Natural killer cell (primary cell): Measurements from ENCODE around the gene CACNA2D4. TPM values are rescaled to one million over a fixed set of nuclear protein-coding genes. Genes with fewer than 3 reads are reported as not detected.

Source experiments
- ATAC-seq, 3 donors: fragments of 150-1000 bp in 2 of 3; fragments of 200-7000 bp in 1 of 3; cut with Tn5 transposase; 1 replicate in 1 of 3; 2 replicates in 2 of 3; pipeline ENCODE4 v1.10.0; 2021; ENCODE audit warnings: mild to moderate bottlenecking in 2 of 3, moderate library complexity in 2 of 3
- DNase-seq, 2 donors: peaks; one replicate each; pipeline versions ENCODE4 v3.0.0 to v3.0.0-alpha.2; 2013 to 2021; ENCODE audit warnings: mixed read lengths in 1 of 2
- H3K27ac ChIP-seq: one replicate; pipeline ENCODE4 v1.5.1; 2013; ENCODE audit warnings: mild to moderate bottlenecking, low read length
- H3K27me3 ChIP-seq: one replicate; pipeline ENCODE4 v1.6.1; 2013; ENCODE audit warnings: low read length; ENCODE audit not compliant: control insufficient read depth, insufficient read depth
- H3K36me3 ChIP-seq: one replicate; pipeline ENCODE4 v1.6.1; 2013; ENCODE audit warnings: low read length; ENCODE audit not compliant: control insufficient read depth, insufficient read depth
- H3K4me1 ChIP-seq: one replicate; pipeline ENCODE4 v1.6.1; 2013; ENCODE audit warnings: low read length; ENCODE audit not compliant: control insufficient read depth, insufficient read depth
- H3K4me3 ChIP-seq: one replicate; pipeline ENCODE4 v1.5.1; 2013; ENCODE audit warnings: low read length
- H3K9me3 ChIP-seq: one replicate; pipeline ENCODE4 v1.6.1; 2013; ENCODE audit warnings: low read length; ENCODE audit not compliant: control insufficient read depth, insufficient read depth
- H3K27ac Mint-ChIP-seq, 2 donors: one replicate each; pipeline ENCODE4 v1.8.0; 2022; ENCODE audit warnings: mild to moderate bottlenecking in 2 of 2, mixed read lengths in 2 of 2, moderate library complexity in 1 of 2
- H3K27me3 Mint-ChIP-seq, 2 donors: one replicate each; pipeline ENCODE4 v1.8.0; 2022; ENCODE audit warnings: low read depth in 2 of 2, mixed read lengths in 2 of 2
- H3K36me3 Mint-ChIP-seq: one replicate; pipeline ENCODE4 v1.8.0; 2022; ENCODE audit warnings: mixed read lengths
- H3K4me1 Mint-ChIP-seq, 2 donors: one replicate each; pipeline ENCODE4 v1.8.0; 2022; ENCODE audit warnings: mixed read lengths in 2 of 2
- H3K4me3 Mint-ChIP-seq: one replicate; pipeline ENCODE4 v1.8.0; 2022; ENCODE audit warnings: mild to moderate bottlenecking, moderate library complexity, mixed read lengths
- H3K9me3 Mint-ChIP-seq, 2 donors: one replicate each; pipeline ENCODE4 v1.8.0; 2022; ENCODE audit warnings: mixed read lengths in 2 of 2
- CTCF ChIP-seq: fragments of 200-600 bp; IDR thresholded peaks from one replicate; pipeline ENCODE4 v1.8.0; 2022; ENCODE audit warnings: antibody characterized with exemption
- WGBS: methylation state at CpG from one replicate; pipeline ENCODE4 v1.1.7; 2013; ENCODE audit warnings: missing lambda C conversion rate; ENCODE audit not compliant: insufficient coverage; 5-methylcytosine and 5-hydroxymethylcytosine counted together
- intact Hi-C: fragments of 100-400 bp; cut with micrococcal nuclease; formaldehyde crosslinking; loops from one replicate; pipeline ENCODE4 v1.14.2; 2022
- total RNA-seq, 4 donors: library from RNA; stranded (reverse); fragments of 120-200 nt in 1 of 4; gene quantifications; one replicate each; pipeline versions ENCODE4 v1.2.3 to v1.2.4, GENCODE V29; 2013 to 2022

The CACNA2D4 gene
- total RNA-seq, 3 donors from 2014 or later (not counting 1 experiment from before 2014, with no cell fraction given): 26.5 to 49.6 (median 34.9) TPM

- Mint-ChIP-seq H3K36me3 (no peaks in the 10 kb centered on the region), H3K4me3 (no peak overlapping the region), H3K4me1 (peaks cover 16 to 29% of the 10 kb centered on the region in 2 donors)
Observed at GRCh38 chr12:1931642-1932041, 13.2 kb upstream of the CACNA2D4 start.

GRCh38 chr12:1930803-1931597, 12.5 kb upstream of the CACNA2D4 start:
- Histone ChIP-seq H3K9me3 (no peaks in the 10 kb centered on the region), H3K27me3 (no peaks in the 10 kb centered on the region), H3K4me3 (no peak overlapping the region), H3K27ac (no peak overlapping the region), H3K36me3 (no peaks in the 10 kb centered on the region), H3K4me1 (peaks cover 18% of the 10 kb centered on the region)
- H3K27ac Mint-ChIP-seq: no peak overlapping the region
- ATAC-seq: no peak
- H3K36me3 Mint-ChIP-seq: no peaks in the 10 kb centered on the region
- no peak for TF ChIP-seq CTCF
- H3K4me3 Mint-ChIP-seq: no peak overlapping the region
- 86% methylated on average over 27 of the region's 27 CpGs for WGBS
- intact Hi-C loops: no loop called here
- H3K27me3 Mint-ChIP-seq: peaks cover 0 to 7% of the 10 kb centered on the region in 2 donors
- no peak for DNase-seq
- H3K4me1 Mint-ChIP-seq: peaks cover 16 to 29% of the 10 kb centered on the region in 2 donors
- H3K9me3 Mint-ChIP-seq: no peaks in the 10 kb centered on the region

More at GRCh38 chr12:1931642-1932041, 13.2 kb upstream of the CACNA2D4 start:
- H3K27me3 ChIP-seq: no peaks in the 10 kb centered on the region
- no peak overlapping the region for H3K27ac ChIP-seq
- DNase-seq (no peak), ATAC-seq (no peak)
- H3K4me1 ChIP-seq: peaks cover 18% of the 10 kb centered on the region
- intact Hi-C loops: no loop called here
- H3K9me3 ChIP-seq: no peaks in the 10 kb centered on the region
- 97% methylated on average over 8 of the region's 9 CpGs for WGBS
- H3K27ac Mint-ChIP-seq: no peak overlapping the region
- TF ChIP-seq CTCF: no peak
- H3K27me3 Mint-ChIP-seq: peaks cover 0 to 7% of the 10 kb centered on the region in 2 donors
- H3K36me3 ChIP-seq: no peaks in the 10 kb centered on the region
- no peaks in the 10 kb centered on the region for H3K9me3 Mint-ChIP-seq
- H3K4me3 ChIP-seq: no peak overlapping the region

- peaks cover 0 to 5% of the 10 kb centered on the region in 2 donors for H3K27me3 Mint-ChIP-seq
- no peak overlapping the region for H3K27ac ChIP-seq
- H3K9me3 ChIP-seq: no peaks in the 10 kb centered on the region
- H3K4me3 Mint-ChIP-seq: no peak overlapping the region
- no peak overlapping the region for H3K27ac Mint-ChIP-seq
- WGBS: 52% methylated on average over 11 of the region's 11 CpGs
- no peaks in the 10 kb centered on the region for H3K36me3 Mint-ChIP-seq
- no peak for ATAC-seq
- no peak for DNase-seq
- no peak overlapping the region for H3K4me3 ChIP-seq
- H3K4me1 Mint-ChIP-seq: peaks cover 16 to 30% of the 10 kb centered on the region in 2 donors
- no peaks in the 10 kb centered on the region for H3K36me3 ChIP-seq
- no peaks in the 10 kb centered on the region for H3K9me3 Mint-ChIP-seq
- no peak for TF ChIP-seq CTCF
- peaks cover 24% of the 10 kb centered on the region for H3K4me1 ChIP-seq
- intact Hi-C loops: no loop called here
- H3K27me3 ChIP-seq: no peaks in the 10 kb centered on the region
Observed at GRCh38 chr12:1929985-1930802, 11.7 kb upstream of the CACNA2D4 start.
